HCT116 (cell line): ENCODE data around the gene PNLIPRP3. TPM values are rescaled to one million over a fixed set of nuclear protein-coding genes. Genes with fewer than 3 reads are reported as not detected.

ENCODE experiments used
- ATAC-seq: fragments of 200-7000 bp; cut with Tn5 transposase; 2 replicates; pipeline ENCODE4 v1.9.1; 2020; ENCODE audit warnings: mild to moderate bottlenecking, moderate library complexity
- BruUV-seq: library from RNA; stranded (reverse); fragments of 400-500 nt; replicated peaks from 2 replicates; lab custom pipeline; 2021; lab: Mats Ljungman, UMichigan
- CTCF ChIA-PET: fragments of 300-600 bp; sonication (Branson Sonifier 250); formaldehyde crosslinking; loops from one replicate; lab custom pipeline; 2021; ENCODE audit warnings: antibody characterized with exemption; lab: Charles Lee
- POLR2A ChIA-PET: fragments of 300-600, 350-600 bp; sonication (Branson Sonifier 250); formaldehyde crosslinking; loops from one replicate; lab custom pipeline; 2021; ENCODE audit warnings: antibody characterized with exemption; lab: Charles Lee
- RAD21 ChIA-PET, 2 experiments: fragments of 300-600 bp; sonication (Branson Sonifier 250); formaldehyde crosslinking; loops; one replicate each; lab custom pipeline; 2023; ENCODE audit warnings: low total read pairs in 2 of 2; ENCODE audit not compliant: uncharacterized antibody in 2 of 2, unreplicated experiment in 2 of 2, low non-redundant PET in 1 of 2; lab: Charles Lee
- DNase-seq: peaks from one replicate; pipeline ENCODE4 v3.0.0-alpha.2; 2010; ENCODE audit warnings: low read depth, low spot score
- H2AFZ ChIP-seq: fragments of 200-600 bp; shearing (Covaris generic), sonication (generic); 2 replicates; pipeline ENCODE4 v1.6.1; 2017; ENCODE audit warnings: low read depth, mixed run types, mixed read lengths, antibody characterized with exemption, low read length; ENCODE audit not compliant: poor library complexity, severe bottlenecking
- H3K27ac ChIP-seq: 2 replicates; pipeline ENCODE4 v1.5.1; 2012; ENCODE audit warnings: low read depth, low read length
- H3K27me3 ChIP-seq: fragments of 200-600 bp; sonication (generic); 2 replicates; pipeline ENCODE4 v1.6.1; 2016; ENCODE audit warnings: mixed run types, low read length, mixed read lengths; ENCODE audit not compliant: insufficient read depth
- H3K36me3 ChIP-seq, 2 experiments: fragments of 200-500 bp in 1 of 2; fragments of 200-600 bp in 1 of 2; sonication (Bioruptor generic) in 1 of 2; sonication (generic) in 1 of 2; 2 replicates each; pipeline versions ENCODE4 v1.5.1 to v1.6.1; 2014 to 2016; ENCODE audit warnings: low read length in 2 of 2, inconsistent platforms in 1 of 2, mixed read lengths in 1 of 2, mixed run types in 1 of 2; ENCODE audit not compliant: insufficient read depth in 2 of 2, control insufficient read depth in 1 of 2
- H3K4me1 ChIP-seq, 2 experiments: fragments of 200-600 bp in 1 of 2; sonication (generic) in 1 of 2; 2 replicates each; pipeline versions ENCODE4 v1.5.1 to v1.6.1; 2012 to 2017; ENCODE audit warnings: low read length in 2 of 2, inconsistent platforms in 1 of 2, mild to moderate bottlenecking in 1 of 2, mixed read lengths in 1 of 2, mixed run types in 1 of 2, moderate library complexity in 1 of 2; ENCODE audit not compliant: insufficient read depth in 2 of 2, control insufficient read depth in 1 of 2
- H3K4me2 ChIP-seq: fragments of 200-600 bp; sonication (generic); 2 replicates; pipeline ENCODE4 v1.6.1; 2017; ENCODE audit warnings: mixed run types, low read length, mixed read lengths
- H3K4me3 ChIP-seq, 2 experiments: fragments of 200-600 bp in 1 of 2; sonication (generic) in 1 of 2; replicated peaks in 1 of 2; 2 replicates each; pipeline ENCODE4 v1.5.1; 2011 to 2016; ENCODE audit warnings: low read length in 2 of 2, control low read depth in 1 of 2, low read depth in 1 of 2, mild to moderate bottlenecking in 1 of 2, mixed read lengths in 1 of 2, mixed run types in 1 of 2
- H3K79me2 ChIP-seq: fragments of 200-600 bp; sonication (generic); 2 replicates; pipeline ENCODE4 v1.6.1; 2017; ENCODE audit warnings: mild to moderate bottlenecking, mixed run types, low read length, moderate library complexity, mixed read lengths; ENCODE audit not compliant: insufficient read depth
- H3K9ac ChIP-seq: fragments of 200-600 bp; sonication (generic); 2 replicates; pipeline ENCODE4 v1.6.1; 2016; ENCODE audit warnings: low read length, mixed read lengths
- H3K9me2 ChIP-seq: fragments of 200-600 bp; sonication (generic), shearing (Covaris generic); 2 replicates; pipeline ENCODE4 v1.6.1; 2017; ENCODE audit warnings: mixed run types, mild to moderate bottlenecking, moderate library complexity; ENCODE audit not compliant: insufficient read depth
- H3K9me3 ChIP-seq, 2 experiments: fragments of 200-500 bp in 1 of 2; fragments of 200-600 bp in 1 of 2; sonication (Bioruptor generic) in 1 of 2; sonication (generic) in 1 of 2; 2 replicates each; pipeline ENCODE4 v1.6.1; 2014 to 2017; ENCODE audit warnings: low read length in 2 of 2, mixed read lengths in 2 of 2, inconsistent platforms in 1 of 2, low read depth in 1 of 2, mild to moderate bottlenecking in 1 of 2, mixed run types in 1 of 2, moderate library complexity in 1 of 2; ENCODE audit not compliant: control insufficient read depth in 1 of 2, insufficient read depth in 1 of 2
- H4K20me1 ChIP-seq: fragments of 200-600 bp; sonication (generic), shearing (Covaris generic); 2 replicates; pipeline ENCODE4 v1.6.1; 2017; ENCODE audit warnings: mixed run types, mild to moderate bottlenecking, moderate library complexity; ENCODE audit not compliant: insufficient read depth
- CBX3 ChIP-seq: IDR thresholded peaks from 2 replicates; pipeline ENCODE4 v1.6.1; 2012; ENCODE audit warnings: low read depth
- EGR1 ChIP-seq: IDR thresholded peaks from 2 replicates; pipeline ENCODE4 v1.6.1; 2012; ENCODE audit warnings: low read depth
- EZH2 ChIP-seq: fragments of 200-600 bp; sonication (generic); IDR thresholded peaks from 2 replicates; pipeline ENCODE4 v1.6.1; 2017; ENCODE audit warnings: antibody characterized with exemption, mixed run types
- EZH2phosphoT487 ChIP-seq: fragments of 200-600 bp; IDR thresholded peaks from 2 replicates; pipeline ENCODE4 v1.6.1; 2018; ENCODE audit warnings: antibody characterized with exemption, borderline replicate concordance
- FOSL1 ChIP-seq: IDR thresholded peaks from 2 replicates; pipeline ENCODE4 v1.6.1; 2012; ENCODE audit warnings: low read depth
- JUND ChIP-seq: IDR thresholded peaks from 2 replicates; pipeline ENCODE4 v1.6.1; 2012
- POLR2AphosphoS5 ChIP-seq: IDR thresholded peaks from 2 replicates; pipeline ENCODE4 v1.6.1; 2011; ENCODE audit warnings: mild to moderate bottlenecking, low read depth, low read length, moderate library complexity
- SP1 ChIP-seq: IDR thresholded peaks from 2 replicates; pipeline ENCODE4 v1.6.1; 2012; ENCODE audit warnings: low read depth
- TCF7L2 ChIP-seq: IDR thresholded peaks from 2 replicates; pipeline ENCODE4 v1.7.0; 2011; ENCODE audit warnings: borderline replicate concordance, inconsistent platforms; ENCODE audit not compliant: insufficient read depth, insufficient read length; ENCODE audit errors: extremely low read depth
- YY1 ChIP-seq: IDR thresholded peaks from 2 replicates; pipeline ENCODE4 v1.6.1; 2011; ENCODE audit warnings: low read length, low read depth, moderate library complexity, mild to moderate bottlenecking; ENCODE audit not compliant: insufficient replicate concordance; ENCODE audit errors: extremely low read depth
- ZNF274 ChIP-seq: fragments of 200-500 bp; sonication (Bioruptor generic); IDR thresholded peaks from 2 replicates; pipeline ENCODE4 v1.6.1; 2014; ENCODE audit warnings: mild to moderate bottlenecking, low read depth, low read length, inconsistent platforms
- intact Hi-C: fragments of 100-400 bp; cut with micrococcal nuclease; formaldehyde crosslinking; loops from 2 replicates; pipeline ENCODE4 v1.10.0; 2022
- total RNA-seq: library from RNA; stranded (reverse); gene quantifications from one replicate; pipeline ENCODE4 v1.2.1, GENCODE V29; 2021; ENCODE audit not compliant: unreplicated experiment
- TF ChIP-seq, protein P1 (sequence below), 3 experiments: fragments of 200-600 bp in 1 of 3; sonication (generic) in 1 of 3; IDR thresholded peaks in 2 of 3; conservative IDR thresholded peaks in 1 of 3; 2 replicates each; pipeline ENCODE4 v1.5.1; 2012 to 2017; ENCODE audit warnings: low read depth in 2 of 3, low read length in 2 of 3, antibody characterized with exemption in 1 of 3, borderline replicate concordance in 1 of 3, control low read depth in 1 of 3, mild to moderate bottlenecking in 1 of 3, mixed read lengths in 1 of 3, mixed run types in 1 of 3, moderate library complexity in 1 of 3; ENCODE audit not compliant: insufficient read depth in 1 of 3
- TF ChIP-seq, protein P2 (sequence below): IDR thresholded peaks from 2 replicates; pipeline ENCODE4 v1.6.1; 2012
- TF ChIP-seq, protein P3 (sequence below): IDR thresholded peaks from 2 replicates; pipeline ENCODE4 v1.6.1; 2011; ENCODE audit warnings: mild to moderate bottlenecking, low read length, moderate library complexity; ENCODE audit not compliant: insufficient replicate concordance; ENCODE audit errors: extremely low read depth
- TF ChIP-seq, protein P4 (sequence below): IDR thresholded peaks from 2 replicates; pipeline ENCODE4 v1.6.1; 2012; ENCODE audit warnings: low read depth
- TF ChIP-seq, protein P5 (sequence below): IDR thresholded peaks from 2 replicates; pipeline ENCODE4 v1.6.1; 2012

Gene PNLIPRP3
- total RNA-seq, 1 experiment from 2014 or later, result not detected

DNA sequence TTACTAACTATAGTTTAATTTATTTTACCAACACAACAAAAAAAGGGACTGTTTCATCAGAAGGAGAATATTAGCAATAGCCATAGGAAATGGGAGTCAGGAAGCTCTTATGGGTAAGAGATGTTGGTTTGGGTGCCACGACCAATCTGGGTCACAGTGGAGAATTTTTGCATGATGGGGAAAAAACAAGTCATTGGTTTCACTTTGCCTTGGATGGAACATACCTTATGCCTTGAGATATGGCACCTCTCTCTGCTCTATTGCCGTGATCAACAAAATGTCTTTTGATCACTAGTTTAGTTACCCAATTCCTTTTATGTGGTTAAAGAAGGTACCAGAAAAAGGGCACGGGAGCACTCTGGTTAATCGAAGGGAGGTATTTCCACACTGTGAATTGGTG is 48.2 kb downstream of the PNLIPRP3 start:
- H3K36me3 ChIP-seq, result no peaks in the 10 kb centered on the region
- no peak overlapping the region for H3K4me2 ChIP-seq
- H3K4me3 ChIP-seq, result no peak overlapping the region
- RAD21 ChIA-PET, result no interaction called here
- H3K4me1 ChIP-seq, result peaks cover 0 to 4% of the 10 kb centered on the region in 2 experiments; a peak in 2 of 4 replicates
- peaks cover 49% of the 10 kb centered on the region for H3K27me3 ChIP-seq
- no peaks in the 10 kb centered on the region for H3K9me3 ChIP-seq
- no peak overlapping the region for H3K9ac ChIP-seq
- H3K9me2 ChIP-seq, result no peaks in the 10 kb centered on the region
- H3K27ac ChIP-seq, result no peak overlapping the region
- no peaks in the 10 kb centered on the region for H3K79me2 ChIP-seq
- no peaks in the 10 kb centered on the region for H4K20me1 ChIP-seq
- CTCF ChIA-PET, result no interaction called here
- no peak for DNase-seq
- intact Hi-C loops, result loop anchor here (10.0 kb wide), 1 partner anchor 699 kb away; no protein-coding TSS in a partner anchor
- POLR2A ChIA-PET, result no interaction called here
- TF ChIP-seq JUND (no peak), TCF7L2 (no peak), EZH2 (no peak), EGR1 (no peak), ZNF274 (no peak), FOSL1 (no peak), POLR2AphosphoS5 (no peak), CBX3 (no peak), SP1 (no peak), YY1 (no peak), EZH2phosphoT487 (no peak)
- TF ChIP-seq, protein P1, sequence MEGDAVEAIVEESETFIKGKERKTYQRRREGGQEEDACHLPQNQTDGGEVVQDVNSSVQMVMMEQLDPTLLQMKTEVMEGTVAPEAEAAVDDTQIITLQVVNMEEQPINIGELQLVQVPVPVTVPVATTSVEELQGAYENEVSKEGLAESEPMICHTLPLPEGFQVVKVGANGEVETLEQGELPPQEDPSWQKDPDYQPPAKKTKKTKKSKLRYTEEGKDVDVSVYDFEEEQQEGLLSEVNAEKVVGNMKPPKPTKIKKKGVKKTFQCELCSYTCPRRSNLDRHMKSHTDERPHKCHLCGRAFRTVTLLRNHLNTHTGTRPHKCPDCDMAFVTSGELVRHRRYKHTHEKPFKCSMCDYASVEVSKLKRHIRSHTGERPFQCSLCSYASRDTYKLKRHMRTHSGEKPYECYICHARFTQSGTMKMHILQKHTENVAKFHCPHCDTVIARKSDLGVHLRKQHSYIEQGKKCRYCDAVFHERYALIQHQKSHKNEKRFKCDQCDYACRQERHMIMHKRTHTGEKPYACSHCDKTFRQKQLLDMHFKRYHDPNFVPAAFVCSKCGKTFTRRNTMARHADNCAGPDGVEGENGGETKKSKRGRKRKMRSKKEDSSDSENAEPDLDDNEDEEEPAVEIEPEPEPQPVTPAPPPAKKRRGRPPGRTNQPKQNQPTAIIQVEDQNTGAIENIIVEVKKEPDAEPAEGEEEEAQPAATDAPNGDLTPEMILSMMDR (IDR thresholded peaks at IDR 0.05 in 2 of 3, conservative IDR thresholded peaks at IDR 0.05 in 1 of 3; ENCODE audit: borderline replicate concordance in 1 of 3, insufficient read depth in 1 of 3, low read depth in 2 of 3, low read length in 2 of 3), result no peak
- TF ChIP-seq, protein P2, sequence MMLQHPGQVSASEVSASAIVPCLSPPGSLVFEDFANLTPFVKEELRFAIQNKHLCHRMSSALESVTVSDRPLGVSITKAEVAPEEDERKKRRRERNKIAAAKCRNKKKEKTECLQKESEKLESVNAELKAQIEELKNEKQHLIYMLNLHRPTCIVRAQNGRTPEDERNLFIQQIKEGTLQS, result no peak
- TF ChIP-seq, protein P3, sequence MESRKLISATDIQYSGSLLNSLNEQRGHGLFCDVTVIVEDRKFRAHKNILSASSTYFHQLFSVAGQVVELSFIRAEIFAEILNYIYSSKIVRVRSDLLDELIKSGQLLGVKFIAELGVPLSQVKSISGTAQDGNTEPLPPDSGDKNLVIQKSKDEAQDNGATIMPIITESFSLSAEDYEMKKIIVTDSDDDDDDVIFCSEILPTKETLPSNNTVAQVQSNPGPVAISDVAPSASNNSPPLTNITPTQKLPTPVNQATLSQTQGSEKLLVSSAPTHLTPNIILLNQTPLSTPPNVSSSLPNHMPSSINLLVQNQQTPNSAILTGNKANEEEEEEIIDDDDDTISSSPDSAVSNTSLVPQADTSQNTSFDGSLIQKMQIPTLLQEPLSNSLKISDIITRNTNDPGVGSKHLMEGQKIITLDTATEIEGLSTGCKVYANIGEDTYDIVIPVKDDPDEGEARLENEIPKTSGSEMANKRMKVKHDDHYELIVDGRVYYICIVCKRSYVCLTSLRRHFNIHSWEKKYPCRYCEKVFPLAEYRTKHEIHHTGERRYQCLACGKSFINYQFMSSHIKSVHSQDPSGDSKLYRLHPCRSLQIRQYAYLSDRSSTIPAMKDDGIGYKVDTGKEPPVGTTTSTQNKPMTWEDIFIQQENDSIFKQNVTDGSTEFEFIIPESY, result no peak
- TF ChIP-seq, protein P4, sequence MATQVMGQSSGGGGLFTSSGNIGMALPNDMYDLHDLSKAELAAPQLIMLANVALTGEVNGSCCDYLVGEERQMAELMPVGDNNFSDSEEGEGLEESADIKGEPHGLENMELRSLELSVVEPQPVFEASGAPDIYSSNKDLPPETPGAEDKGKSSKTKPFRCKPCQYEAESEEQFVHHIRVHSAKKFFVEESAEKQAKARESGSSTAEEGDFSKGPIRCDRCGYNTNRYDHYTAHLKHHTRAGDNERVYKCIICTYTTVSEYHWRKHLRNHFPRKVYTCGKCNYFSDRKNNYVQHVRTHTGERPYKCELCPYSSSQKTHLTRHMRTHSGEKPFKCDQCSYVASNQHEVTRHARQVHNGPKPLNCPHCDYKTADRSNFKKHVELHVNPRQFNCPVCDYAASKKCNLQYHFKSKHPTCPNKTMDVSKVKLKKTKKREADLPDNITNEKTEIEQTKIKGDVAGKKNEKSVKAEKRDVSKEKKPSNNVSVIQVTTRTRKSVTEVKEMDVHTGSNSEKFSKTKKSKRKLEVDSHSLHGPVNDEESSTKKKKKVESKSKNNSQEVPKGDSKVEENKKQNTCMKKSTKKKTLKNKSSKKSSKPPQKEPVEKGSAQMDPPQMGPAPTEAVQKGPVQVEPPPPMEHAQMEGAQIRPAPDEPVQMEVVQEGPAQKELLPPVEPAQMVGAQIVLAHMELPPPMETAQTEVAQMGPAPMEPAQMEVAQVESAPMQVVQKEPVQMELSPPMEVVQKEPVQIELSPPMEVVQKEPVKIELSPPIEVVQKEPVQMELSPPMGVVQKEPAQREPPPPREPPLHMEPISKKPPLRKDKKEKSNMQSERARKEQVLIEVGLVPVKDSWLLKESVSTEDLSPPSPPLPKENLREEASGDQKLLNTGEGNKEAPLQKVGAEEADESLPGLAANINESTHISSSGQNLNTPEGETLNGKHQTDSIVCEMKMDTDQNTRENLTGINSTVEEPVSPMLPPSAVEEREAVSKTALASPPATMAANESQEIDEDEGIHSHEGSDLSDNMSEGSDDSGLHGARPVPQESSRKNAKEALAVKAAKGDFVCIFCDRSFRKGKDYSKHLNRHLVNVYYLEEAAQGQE, result no peak
- TF ChIP-seq, protein P5, sequence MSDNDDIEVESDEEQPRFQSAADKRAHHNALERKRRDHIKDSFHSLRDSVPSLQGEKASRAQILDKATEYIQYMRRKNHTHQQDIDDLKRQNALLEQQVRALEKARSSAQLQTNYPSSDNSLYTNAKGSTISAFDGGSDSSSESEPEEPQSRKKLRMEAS, result no peak
- H2AFZ ChIP-seq, result no peak overlapping the region
- no TSS peak for BruUV-seq
- no peak for ATAC-seq
